RWPE2 (cell line): Measurements from ENCODE around the gene CCDC134.

Experiments
- ATAC-seq: fragments of 200-7000 bp; cut with Tn5 transposase; 3 replicates; pipeline ENCODE4 v1.9.1; 2021; ENCODE audit warnings: low read depth
- DNase-seq: peaks from one replicate; pipeline ENCODE4 v3.0.0-alpha.2; 2020; ENCODE audit warnings: low spot score
- H3K27ac ChIP-seq: fragments of 450-650 bp; 2 replicates; pipeline ENCODE4 v1.5.1; 2017; ENCODE audit warnings: mild to moderate bottlenecking; ENCODE audit not compliant: poor library complexity, severe bottlenecking
- H3K27me3 ChIP-seq: fragments of 250-450 bp; sonication (Bioruptor Pico); 2 replicates; pipeline ENCODE4 v1.5.1; 2021; ENCODE audit warnings: mild to moderate bottlenecking, moderate library complexity; ENCODE audit not compliant: insufficient read depth, poor library complexity, severe bottlenecking
- H3K36me3 ChIP-seq: fragments of 250-450 bp; sonication (Bioruptor Pico); 2 replicates; pipeline ENCODE4 v1.5.1; 2020; ENCODE audit warnings: low read depth, mild to moderate bottlenecking, moderate library complexity
- H3K4me1 ChIP-seq: fragments of 250-450 bp; sonication (Bioruptor Pico); 2 replicates; pipeline ENCODE4 v1.5.1; 2021; ENCODE audit warnings: mild to moderate bottlenecking, moderate library complexity; ENCODE audit not compliant: insufficient read depth, poor library complexity, severe bottlenecking
- H3K4me3 ChIP-seq: fragments of 250-450 bp; sonication (Bioruptor Pico); 2 replicates; pipeline ENCODE4 v1.5.1; 2021; ENCODE audit warnings: mild to moderate bottlenecking, moderate library complexity; ENCODE audit not compliant: severe bottlenecking
- H3K9me3 ChIP-seq: fragments of 250-450 bp; sonication (Bioruptor Pico); 2 replicates; pipeline ENCODE4 v1.5.1; 2021; ENCODE audit warnings: mild to moderate bottlenecking, moderate library complexity; ENCODE audit not compliant: severe bottlenecking
- TF ChIP-seq, protein P1 (sequence below): fragments of 450-650 bp; IDR thresholded peaks from one replicate; pipeline ENCODE4 v1.5.1; 2017; ENCODE audit warnings: mild to moderate bottlenecking, moderate library complexity; ENCODE audit not compliant: poor library complexity, severe bottlenecking

CCDC134 gene

GRCh38 chr22:41873391-41873790, 72.9 kb downstream of the CCDC134 start:
- Histone ChIP-seq H3K36me3 (peaks cover 100% of the 10 kb centered on the region), H3K4me1 (no peaks in the 10 kb centered on the region), H3K9me3 (no peaks in the 10 kb centered on the region), H3K27me3 (no peaks in the 10 kb centered on the region), H3K27ac (no peak overlapping the region), H3K4me3 (no peak overlapping the region)
- DNase-seq = no peak
- ATAC-seq = no peak
- TF ChIP-seq, protein P1, sequence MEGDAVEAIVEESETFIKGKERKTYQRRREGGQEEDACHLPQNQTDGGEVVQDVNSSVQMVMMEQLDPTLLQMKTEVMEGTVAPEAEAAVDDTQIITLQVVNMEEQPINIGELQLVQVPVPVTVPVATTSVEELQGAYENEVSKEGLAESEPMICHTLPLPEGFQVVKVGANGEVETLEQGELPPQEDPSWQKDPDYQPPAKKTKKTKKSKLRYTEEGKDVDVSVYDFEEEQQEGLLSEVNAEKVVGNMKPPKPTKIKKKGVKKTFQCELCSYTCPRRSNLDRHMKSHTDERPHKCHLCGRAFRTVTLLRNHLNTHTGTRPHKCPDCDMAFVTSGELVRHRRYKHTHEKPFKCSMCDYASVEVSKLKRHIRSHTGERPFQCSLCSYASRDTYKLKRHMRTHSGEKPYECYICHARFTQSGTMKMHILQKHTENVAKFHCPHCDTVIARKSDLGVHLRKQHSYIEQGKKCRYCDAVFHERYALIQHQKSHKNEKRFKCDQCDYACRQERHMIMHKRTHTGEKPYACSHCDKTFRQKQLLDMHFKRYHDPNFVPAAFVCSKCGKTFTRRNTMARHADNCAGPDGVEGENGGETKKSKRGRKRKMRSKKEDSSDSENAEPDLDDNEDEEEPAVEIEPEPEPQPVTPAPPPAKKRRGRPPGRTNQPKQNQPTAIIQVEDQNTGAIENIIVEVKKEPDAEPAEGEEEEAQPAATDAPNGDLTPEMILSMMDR = no peak

DNA sequence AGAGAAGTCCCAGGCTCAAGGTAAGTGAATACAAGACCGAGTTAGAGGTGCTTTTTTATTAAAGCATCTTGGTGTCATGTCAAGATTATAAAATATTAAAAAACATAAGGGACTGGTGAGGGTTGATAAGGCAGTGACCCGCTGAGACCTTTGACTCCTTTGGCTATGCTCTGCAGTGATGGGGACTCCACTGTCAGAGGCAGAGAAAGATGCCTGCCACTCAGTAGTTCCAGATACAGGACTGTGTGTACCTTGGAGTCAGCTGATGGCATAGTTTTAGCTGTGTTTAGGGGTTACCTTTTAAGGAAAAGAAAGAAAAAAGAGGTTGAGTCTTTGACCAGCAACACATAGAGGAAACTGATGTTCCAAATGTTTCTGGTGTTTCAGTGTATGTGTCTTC, 73.6 kb downstream of the CCDC134 start:
- no peak overlapping the region for H3K4me3 ChIP-seq
- H3K36me3 ChIP-seq = peaks cover 100% of the 10 kb centered on the region
- no peaks in the 10 kb centered on the region for H3K9me3 ChIP-seq
- no peaks in the 10 kb centered on the region for H3K4me1 ChIP-seq
- TF ChIP-seq, protein P1 = no peak
- no peak for ATAC-seq
- H3K27ac ChIP-seq = no peak overlapping the region
- no peak for DNase-seq
- H3K27me3 ChIP-seq = no peaks in the 10 kb centered on the region

- TF ChIP-seq, protein P1 = no peak
- no peak overlapping the region for H3K27ac ChIP-seq
- H3K27me3 ChIP-seq = no peaks in the 10 kb centered on the region
- DNase-seq (no peak), ATAC-seq (no peak)
- H3K4me1 ChIP-seq = no peaks in the 10 kb centered on the region
- no peaks in the 10 kb centered on the region for H3K9me3 ChIP-seq
- H3K36me3 ChIP-seq = peaks cover 99% of the 10 kb centered on the region
- no peak overlapping the region for H3K4me3 ChIP-seq
Measured at GRCh38 chr22:41875531-41876270, 75.2 kb downstream of the CCDC134 start.
